ENCODE results near the gene LIPK. TPM values are rescaled to one million over a fixed set of nuclear protein-coding genes. Genes with fewer than 3 reads are reported as not detected.
"Not testable (repeated sequence)": the region's sequence is repeated elsewhere in the genome, so short reads cannot be mapped to it uniquely, and the experiment has no call there.

Gene LIPK
- total RNA-seq = not detected

- no peaks in the 10 kb centered on the region for H3K9me3 Mint-ChIP-seq
- no peak within 1 kb of the TSS for H3K27ac Mint-ChIP-seq
- intact Hi-C loops (cut with micrococcal nuclease) = loop anchor here (2.0 kb wide), 1 partner anchor 89 kb away; no protein-coding TSS in a partner anchor
- peaks cover 4% of the 10 kb centered on the region for H3K27me3 Mint-ChIP-seq
- no peak within 1 kb of the TSS for H3K4me3 Mint-ChIP-seq
- ChIA-PET POLR2A (no interaction called here), CTCF (interaction anchor here (1.1 kb wide), 1 partner anchor 123 kb away, joined by 3 read pairs; the partner anchor contains the start of gene RNLS)
- no peaks in the 10 kb centered on the region for H3K36me3 Mint-ChIP-seq
- no peak for DNase-seq
- H3K4me1 Mint-ChIP-seq (ENCODE audit: low read depth) = peaks cover 14% of the 10 kb centered on the region
These were observed at the start of gene LIPK for GRCh38 chr10:88705958-88706357. TSS of gene LIPK (plus strand) at chr10:88706249. CDS start at chr10:88724544, 18,295 bp downstream.

GRCh38 chr10:88657901-88658300, 48.1 kb upstream of the LIPK start:
- CTCF ChIA-PET = no interaction called here
- intact Hi-C loops (cut with micrococcal nuclease) = no loop called here
- no peaks in the 10 kb centered on the region for H3K4me1 Mint-ChIP-seq (ENCODE audit: low read depth)
- H3K9me3 Mint-ChIP-seq = no peaks in the 10 kb centered on the region
- POLR2A ChIA-PET = no interaction called here
- H3K27me3 Mint-ChIP-seq = peaks cover 3% of the 10 kb centered on the region
- no peak overlapping the region for H3K27ac Mint-ChIP-seq
- no peak overlapping the region for H3K4me3 Mint-ChIP-seq
- no peaks in the 10 kb centered on the region for H3K36me3 Mint-ChIP-seq
- no peak for DNase-seq

- Mint-ChIP-seq H3K9me3 (no peaks in the 10 kb centered on the region), H3K27ac (no peak overlapping the region), H3K4me3 (no peak overlapping the region), H3K36me3 (no peaks in the 10 kb centered on the region), H3K27me3 (peaks cover 8% of the 10 kb centered on the region), H3K4me1 (ENCODE audit: low read depth) (no peaks in the 10 kb centered on the region)
- intact Hi-C loops (cut with micrococcal nuclease) = no loop called here
- ChIA-PET POLR2A (no interaction called here), CTCF (interaction anchor here (1.2 to 1.8 kb wide), 3 partner anchors 8 to 149 kb away, joined by 3 to 4 read pairs (median 3); partner anchors contain the start of gene RNLS)
- DNase-seq = no peak
These were observed 46.1 kb upstream of the LIPK start for GRCh38 chr10:88659725-88660597.

- Mint-ChIP-seq H3K27ac (no peak overlapping the region), H3K27me3 (peaks cover 8% of the 10 kb centered on the region), H3K36me3 (no peaks in the 10 kb centered on the region), H3K9me3 (no peaks in the 10 kb centered on the region), H3K4me3 (no peak overlapping the region), H3K4me1 (ENCODE audit: low read depth) (no peaks in the 10 kb centered on the region)
- ChIA-PET CTCF (interaction anchor here (1.4 to 1.8 kb wide), 2 partner anchors 78 to 148 kb away, joined by 3 to 4 read pairs; partner anchors contain the start of gene RNLS), POLR2A (no interaction called here)
- DNase-seq = no peak
- intact Hi-C loops (cut with micrococcal nuclease) = no loop called here
These were observed 45.5 kb upstream of the LIPK start for GRCh38 chr10:88660598-88660884.

- Mint-ChIP-seq H3K27me3 (peaks cover 8% of the 10 kb centered on the region), H3K36me3 (no peaks in the 10 kb centered on the region), H3K27ac (no peak overlapping the region), H3K4me3 (no peak overlapping the region), H3K9me3 (no peaks in the 10 kb centered on the region), H3K4me1 (ENCODE audit: low read depth) (no peaks in the 10 kb centered on the region)
- intact Hi-C loops (cut with micrococcal nuclease) = no loop called here
- no peak for DNase-seq
- POLR2A ChIA-PET = no interaction called here
- CTCF ChIA-PET = interaction anchor here (1.4 to 1.8 kb wide), 3 partner anchors 78 to 174 kb away, joined by 3 to 4 read pairs (median 4); partner anchors contain the start of gene RNLS
These were observed 45.0 kb upstream of the LIPK start for GRCh38 chr10:88661018-88661417.

- no peak for DNase-seq
- Mint-ChIP-seq H3K4me3 (no peak overlapping the region), H3K4me1 (ENCODE audit: low read depth) (no peaks in the 10 kb centered on the region), H3K27me3 (peaks cover 6% of the 10 kb centered on the region), H3K36me3 (no peaks in the 10 kb centered on the region), H3K9me3 (no peaks in the 10 kb centered on the region), H3K27ac (no peak overlapping the region)
- intact Hi-C loops (cut with micrococcal nuclease) = no loop called here
- ChIA-PET CTCF (interaction anchor here (1.5 to 1.8 kb wide), 2 partner anchors 79 to 173 kb away, joined by 4 read pairs; partner anchors contain the start of gene RNLS), POLR2A (interaction anchor here (0.7 kb wide), 1 partner anchor 9 kb away, joined by 3 read pairs; no protein-coding TSS in a partner anchor)
These were observed 44.5 kb upstream of the LIPK start for GRCh38 chr10:88661577-88661976.

GRCh38 chr10:88663153-88663552, 42.9 kb upstream of the LIPK start:
- H3K9me3 Mint-ChIP-seq; POLR2A ChIA-PET; H3K27me3 Mint-ChIP-seq; H3K27ac Mint-ChIP-seq; CTCF ChIA-PET; H3K4me3 Mint-ChIP-seq; H3K4me1 Mint-ChIP-seq (ENCODE audit: low read depth); H3K36me3 Mint-ChIP-seq; DNase-seq; intact Hi-C loops (cut with micrococcal nuclease): not testable (repeated sequence)

- CTCF ChIA-PET = no interaction called here
These were observed 41.9 kb upstream of the LIPK start, which contains the start of gene LIPF for GRCh38 chr10:88664142-88664541. TSS of gene LIPF (plus strand) at chr10:88664442. CDS start at chr10:88667298, 2,856 bp downstream.

GRCh38 chr10:88668465-88668864, 37.6 kb upstream of the LIPK start:
- no peak overlapping the region for H3K4me3 Mint-ChIP-seq
- CTCF ChIA-PET = no interaction called here
- POLR2A ChIA-PET = no interaction called here
- H3K36me3 Mint-ChIP-seq = no peaks in the 10 kb centered on the region
- peaks cover 7% of the 10 kb centered on the region for H3K27me3 Mint-ChIP-seq
- intact Hi-C loops (cut with micrococcal nuclease) = no loop called here
- H3K4me1 Mint-ChIP-seq (ENCODE audit: low read depth) = peaks cover 18% of the 10 kb centered on the region
- H3K27ac Mint-ChIP-seq = no peak overlapping the region
- no peak for DNase-seq
- no peaks in the 10 kb centered on the region for H3K9me3 Mint-ChIP-seq

More at GRCh38 chr10:88664142-88664541, 41.9 kb upstream of the LIPK start, which contains the start of gene LIPF:
- no peak for DNase-seq
- H3K4me3 Mint-ChIP-seq = no peak within 1 kb of the TSS
- no peaks in the 10 kb centered on the region for H3K4me1 Mint-ChIP-seq (ENCODE audit: low read depth)
- H3K36me3 Mint-ChIP-seq = no peaks in the 10 kb centered on the region
- intact Hi-C loops (cut with micrococcal nuclease) = no loop called here
- H3K27ac Mint-ChIP-seq = no peak within 1 kb of the TSS
- POLR2A ChIA-PET = no interaction called here
- H3K27me3 Mint-ChIP-seq = peaks cover 9% of the 10 kb centered on the region
- no peaks in the 10 kb centered on the region for H3K9me3 Mint-ChIP-seq

- H3K9me3 Mint-ChIP-seq = no peaks in the 10 kb centered on the region
- H3K4me1 Mint-ChIP-seq (ENCODE audit: low read depth) = peaks cover 18% of the 10 kb centered on the region
- peak; percentile 33 for DNase-seq
- H3K36me3 Mint-ChIP-seq = no peaks in the 10 kb centered on the region
- intact Hi-C loops (cut with micrococcal nuclease) = loop anchor here (1.0 to 5.0 kb wide), 5 partner anchors 85 to 808 kb away; partner anchors contain the start of genes KLLN and PTEN
- ChIA-PET CTCF (interaction anchor here (0.7 to 1.7 kb wide), 6 partner anchors 18 to 360 kb away, joined by 3 to 8 read pairs (median 4); partner anchors contain the start of gene RNLS), POLR2A (interaction anchor here (0.6 kb wide), 2 partner anchors 9 to 88 kb away, joined by 3 read pairs; no protein-coding TSS in a partner anchor)
- peak overlapping the region; percentile 21 for H3K27ac Mint-ChIP-seq
- peaks cover 7% of the 10 kb centered on the region for H3K27me3 Mint-ChIP-seq
- no peak overlapping the region for H3K4me3 Mint-ChIP-seq
These were observed 35.6 kb upstream of the LIPK start for GRCh38 chr10:88670497-88670896.

- intact Hi-C loops (cut with micrococcal nuclease) = loop anchor here (5.0 kb wide), 1 partner anchor 810 kb away; the partner anchor contains the start of genes KLLN and PTEN
- H3K4me1 Mint-ChIP-seq (ENCODE audit: low read depth) = peaks cover 18% of the 10 kb centered on the region
- POLR2A ChIA-PET = no interaction called here
- no peak overlapping the region for H3K4me3 Mint-ChIP-seq
- DNase-seq = no peak
- CTCF ChIA-PET = no interaction called here
- H3K27me3 Mint-ChIP-seq = peaks cover 7% of the 10 kb centered on the region
- H3K9me3 Mint-ChIP-seq = no peaks in the 10 kb centered on the region
- H3K36me3 Mint-ChIP-seq = no peaks in the 10 kb centered on the region
- no peak overlapping the region for H3K27ac Mint-ChIP-seq
These were observed 34.0 kb upstream of the LIPK start for GRCh38 chr10:88672041-88672440.

GRCh38 chr10:88676283-88677060, 29.6 kb upstream of the LIPK start:
- H3K36me3 Mint-ChIP-seq = no peaks in the 10 kb centered on the region
- peaks cover 4% of the 10 kb centered on the region for H3K4me1 Mint-ChIP-seq (ENCODE audit: low read depth)
- H3K9me3 Mint-ChIP-seq = no peaks in the 10 kb centered on the region
- H3K4me3 Mint-ChIP-seq = no peak overlapping the region
- H3K27ac Mint-ChIP-seq = no peak overlapping the region
- ChIA-PET CTCF (interaction anchor here (1.0 to 1.2 kb wide), 3 partner anchors 11 to 93 kb away, joined by 3 to 4 read pairs (median 4); partner anchors contain the start of gene RNLS), POLR2A (no interaction called here)
- intact Hi-C loops (cut with micrococcal nuclease) = no loop called here
- peaks cover 5% of the 10 kb centered on the region for H3K27me3 Mint-ChIP-seq
- DNase-seq = no peak
